Ishikawa (cell line): ENCODE measurements around the gene MALRD1.

Experiments used
- CEBPB ChIP-seq: IDR thresholded peaks from 2 replicates; pipeline ENCODE4 v1.6.1; 2012
- CREB1 ChIP-seq: IDR thresholded peaks from 2 replicates; pipeline ENCODE4 v1.6.1; 2012; ENCODE audit warnings: low read depth
- EGR1 ChIP-seq: IDR thresholded peaks from 2 replicates; pipeline ENCODE4 v1.6.1; 2012
- EP300 ChIP-seq: IDR thresholded peaks from 2 replicates; pipeline ENCODE4 v1.6.1; 2012; ENCODE audit warnings: borderline replicate concordance
- FOXM1 ChIP-seq: IDR thresholded peaks from 2 replicates; pipeline ENCODE4 v1.6.1; 2012; ENCODE audit warnings: low read depth, borderline replicate concordance
- NFIC ChIP-seq: IDR thresholded peaks from 2 replicates; pipeline ENCODE4 v1.6.1; 2012
- RAD21 ChIP-seq: IDR thresholded peaks from 2 replicates; pipeline ENCODE4 v1.6.1; 2012; ENCODE audit warnings: low read depth
- TAF1 ChIP-seq: IDR thresholded peaks from 2 replicates; pipeline ENCODE4 v1.6.1; 2012; ENCODE audit warnings: low read depth, mild to moderate bottlenecking
- TCF12 ChIP-seq: IDR thresholded peaks from 2 replicates; pipeline ENCODE4 v1.6.1; 2012; ENCODE audit warnings: low read depth
- TEAD4 ChIP-seq: IDR thresholded peaks from 2 replicates; pipeline ENCODE4 v1.6.1; 2012
- YY1 ChIP-seq: IDR thresholded peaks from 2 replicates; pipeline ENCODE4 v1.6.1; 2012; ENCODE audit warnings: low read depth
- ZBTB7A ChIP-seq: IDR thresholded peaks from 2 replicates; pipeline ENCODE4 v1.6.1; 2012; ENCODE audit warnings: low read depth
- TF ChIP-seq, protein P1 (sequence below): IDR thresholded peaks from 2 replicates; pipeline ENCODE4 v1.6.1; 2012
- TF ChIP-seq, protein P2 (sequence below): IDR thresholded peaks from 2 replicates; pipeline ENCODE4 v1.6.1; 2012
- TF ChIP-seq, protein P3 (sequence below): IDR thresholded peaks from 2 replicates; pipeline ENCODE4 v1.6.1; 2012; ENCODE audit warnings: low read depth, mild to moderate bottlenecking

The MALRD1 gene

DNA sequence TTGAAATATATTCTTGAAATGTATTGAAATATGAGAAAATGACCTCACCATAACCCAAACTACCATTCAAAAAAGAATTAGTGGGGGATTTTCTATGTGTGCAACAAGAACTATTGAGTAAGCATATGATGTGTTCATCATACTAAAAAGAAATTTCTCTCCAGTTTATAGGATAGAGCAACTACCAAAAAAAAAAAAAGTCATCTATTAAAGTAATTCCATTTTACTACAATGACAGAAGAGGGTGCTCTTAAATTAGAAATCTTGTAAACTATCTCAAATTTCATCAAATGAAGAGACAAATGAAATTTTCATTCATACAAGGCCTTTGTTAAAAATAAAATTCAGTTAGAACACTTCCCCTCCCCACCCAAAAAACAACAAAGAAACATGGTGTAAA lies 572.2 kb downstream of the MALRD1 start:
- TF ChIP-seq, protein P1, sequence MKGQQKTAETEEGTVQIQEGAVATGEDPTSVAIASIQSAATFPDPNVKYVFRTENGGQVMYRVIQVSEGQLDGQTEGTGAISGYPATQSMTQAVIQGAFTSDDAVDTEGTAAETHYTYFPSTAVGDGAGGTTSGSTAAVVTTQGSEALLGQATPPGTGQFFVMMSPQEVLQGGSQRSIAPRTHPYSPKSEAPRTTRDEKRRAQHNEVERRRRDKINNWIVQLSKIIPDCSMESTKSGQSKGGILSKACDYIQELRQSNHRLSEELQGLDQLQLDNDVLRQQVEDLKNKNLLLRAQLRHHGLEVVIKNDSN, result no peak
- TF ChIP-seq TEAD4, result no peak
- TF ChIP-seq TCF12, result no peak
- TF ChIP-seq, protein P2, sequence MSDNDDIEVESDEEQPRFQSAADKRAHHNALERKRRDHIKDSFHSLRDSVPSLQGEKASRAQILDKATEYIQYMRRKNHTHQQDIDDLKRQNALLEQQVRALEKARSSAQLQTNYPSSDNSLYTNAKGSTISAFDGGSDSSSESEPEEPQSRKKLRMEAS, result no peak
- no peak for TF ChIP-seq YY1
- no peak for TF ChIP-seq RAD21
- no peak for TF ChIP-seq TAF1
- TF ChIP-seq CREB1, result no peak
- TF ChIP-seq ZBTB7A, result no peak
- TF ChIP-seq, protein P3, sequence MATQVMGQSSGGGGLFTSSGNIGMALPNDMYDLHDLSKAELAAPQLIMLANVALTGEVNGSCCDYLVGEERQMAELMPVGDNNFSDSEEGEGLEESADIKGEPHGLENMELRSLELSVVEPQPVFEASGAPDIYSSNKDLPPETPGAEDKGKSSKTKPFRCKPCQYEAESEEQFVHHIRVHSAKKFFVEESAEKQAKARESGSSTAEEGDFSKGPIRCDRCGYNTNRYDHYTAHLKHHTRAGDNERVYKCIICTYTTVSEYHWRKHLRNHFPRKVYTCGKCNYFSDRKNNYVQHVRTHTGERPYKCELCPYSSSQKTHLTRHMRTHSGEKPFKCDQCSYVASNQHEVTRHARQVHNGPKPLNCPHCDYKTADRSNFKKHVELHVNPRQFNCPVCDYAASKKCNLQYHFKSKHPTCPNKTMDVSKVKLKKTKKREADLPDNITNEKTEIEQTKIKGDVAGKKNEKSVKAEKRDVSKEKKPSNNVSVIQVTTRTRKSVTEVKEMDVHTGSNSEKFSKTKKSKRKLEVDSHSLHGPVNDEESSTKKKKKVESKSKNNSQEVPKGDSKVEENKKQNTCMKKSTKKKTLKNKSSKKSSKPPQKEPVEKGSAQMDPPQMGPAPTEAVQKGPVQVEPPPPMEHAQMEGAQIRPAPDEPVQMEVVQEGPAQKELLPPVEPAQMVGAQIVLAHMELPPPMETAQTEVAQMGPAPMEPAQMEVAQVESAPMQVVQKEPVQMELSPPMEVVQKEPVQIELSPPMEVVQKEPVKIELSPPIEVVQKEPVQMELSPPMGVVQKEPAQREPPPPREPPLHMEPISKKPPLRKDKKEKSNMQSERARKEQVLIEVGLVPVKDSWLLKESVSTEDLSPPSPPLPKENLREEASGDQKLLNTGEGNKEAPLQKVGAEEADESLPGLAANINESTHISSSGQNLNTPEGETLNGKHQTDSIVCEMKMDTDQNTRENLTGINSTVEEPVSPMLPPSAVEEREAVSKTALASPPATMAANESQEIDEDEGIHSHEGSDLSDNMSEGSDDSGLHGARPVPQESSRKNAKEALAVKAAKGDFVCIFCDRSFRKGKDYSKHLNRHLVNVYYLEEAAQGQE, result no peak
- TF ChIP-seq NFIC, result no peak
- no peak for TF ChIP-seq EP300
- TF ChIP-seq EGR1, result no peak
- no peak for TF ChIP-seq CEBPB
- TF ChIP-seq FOXM1, result no peak

DNA sequence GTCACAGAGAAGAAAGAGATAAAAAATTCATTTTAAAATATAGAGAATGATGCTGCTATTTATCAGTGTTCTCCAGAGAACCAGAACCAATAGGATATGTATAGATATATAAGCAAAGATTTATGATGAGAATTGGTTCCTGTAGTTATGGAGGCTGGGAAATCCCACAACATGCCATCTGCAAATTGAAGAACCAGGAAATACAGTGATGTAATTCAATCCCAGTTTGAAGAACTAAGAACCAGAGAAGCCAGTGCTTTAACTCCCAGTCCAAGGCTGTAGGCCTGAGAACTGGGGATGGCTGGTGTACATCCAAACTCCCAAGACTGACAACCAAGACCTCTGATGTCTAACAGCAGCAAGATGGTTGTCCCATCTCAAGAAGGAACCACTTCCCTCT lies 574.7 kb downstream of the MALRD1 start:
- TF ChIP-seq YY1 (no peak), RAD21 (no peak), CEBPB (no peak), TAF1 (no peak), NFIC (no peak), EP300 (no peak), CREB1 (no peak), TEAD4 (no peak), EGR1 (no peak), FOXM1 (no peak), TCF12 (no peak), ZBTB7A (no peak)
- TF ChIP-seq, protein P3, result no peak
- TF ChIP-seq, protein P1, result no peak
- TF ChIP-seq, protein P2, result no peak

DNA sequence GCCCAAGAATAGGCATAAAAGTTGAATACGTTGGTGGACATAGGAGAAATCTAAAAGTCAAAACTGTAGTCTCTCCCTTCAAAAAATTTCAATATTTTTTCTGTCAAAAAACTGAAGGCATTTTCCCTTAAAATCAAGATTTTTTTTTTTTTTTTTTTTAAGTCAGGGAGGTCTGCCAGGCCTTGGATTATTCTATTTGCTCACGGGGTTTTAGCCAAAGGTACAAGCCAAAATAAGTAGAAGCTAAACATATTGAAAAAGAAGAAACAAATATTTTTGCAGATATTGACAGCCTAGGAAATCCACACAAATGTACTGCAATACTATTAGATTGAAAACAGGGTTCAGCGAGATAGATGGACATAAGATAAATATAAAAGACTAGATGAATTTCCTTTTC lies 577.6 kb downstream of the MALRD1 start:
- no peak for TF ChIP-seq FOXM1
- TF ChIP-seq, protein P2, result no peak
- TF ChIP-seq TCF12, result no peak
- TF ChIP-seq EGR1, result no peak
- no peak for TF ChIP-seq NFIC
- TF ChIP-seq ZBTB7A, result no peak
- TF ChIP-seq TEAD4, result no peak
- TF ChIP-seq YY1, result no peak
- TF ChIP-seq, protein P1, result no peak
- TF ChIP-seq EP300, result no peak
- TF ChIP-seq CREB1, result no peak
- TF ChIP-seq, protein P3, result no peak
- TF ChIP-seq RAD21, result no peak
- TF ChIP-seq TAF1, result no peak
- TF ChIP-seq CEBPB, result no peak
